ENCODE results near the gene CHCHD4.

- TF ChIP-seq CTCF (optimal IDR thresholded peaks at IDR 0.05 in 1 of 3, IDR thresholded peaks at IDR 0.05 in 1 of 3, conservative IDR thresholded peaks at IDR 0.05 in 1 of 3; ENCODE audit: extremely low read depth in 1 of 3, insufficient read depth in 2 of 3, low read length in 3 of 3): no peak
- no peak for TF ChIP-seq EZH2 (IDR thresholded peaks at IDR 0.05; ENCODE audit: low read length)
Measured at GRCh38 chr3:14151471-14152083, 26.9 kb upstream of the CHCHD4 start.

Measured in keratinocyte (primary cell).